ENCODE data around the gene VAPB.

DNA sequence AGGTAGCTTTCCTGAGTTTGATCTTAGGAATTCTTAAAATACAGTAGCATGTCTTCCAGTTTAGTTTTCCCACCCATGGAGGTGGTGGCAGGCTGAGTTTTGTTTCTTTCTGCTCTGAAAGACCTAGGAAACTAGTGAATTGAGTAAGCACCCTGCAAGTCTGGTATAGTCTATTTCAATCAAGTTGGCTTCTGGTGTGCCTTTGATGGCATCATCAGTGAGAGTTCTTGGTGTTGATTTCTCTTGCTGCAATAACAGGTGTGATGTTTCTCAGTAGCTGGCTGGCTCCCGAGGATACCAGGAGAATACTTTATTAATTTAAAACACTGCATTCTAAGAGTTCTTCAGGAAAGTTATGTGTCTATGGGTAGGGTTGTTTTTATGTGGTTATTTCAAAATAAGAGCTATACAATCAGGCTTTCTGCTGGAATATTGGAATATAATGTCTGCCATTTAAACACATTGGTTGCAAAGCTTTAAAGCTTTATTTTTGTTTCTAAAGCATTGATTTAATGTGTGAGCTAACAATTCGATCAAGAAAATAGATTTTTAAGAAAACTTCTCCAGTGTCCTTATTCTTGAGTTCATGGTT, 19.0 kb downstream of the VAPB start:
- TF ChIP-seq GATA1 (IDR thresholded peaks at IDR 0.05; ENCODE audit: low read depth, low read length), result no peak
- TF ChIP-seq POLR2A (IDR thresholded peaks at IDR 0.05; ENCODE audit: low read length), result no peak

All from erythroblast (primary cell).